ENCODE data around the gene HPCAL4.
A peak's percentile ranks its signal among the peaks of the same experiment; 100 is the strongest.

HPCAL4 gene

DNA sequence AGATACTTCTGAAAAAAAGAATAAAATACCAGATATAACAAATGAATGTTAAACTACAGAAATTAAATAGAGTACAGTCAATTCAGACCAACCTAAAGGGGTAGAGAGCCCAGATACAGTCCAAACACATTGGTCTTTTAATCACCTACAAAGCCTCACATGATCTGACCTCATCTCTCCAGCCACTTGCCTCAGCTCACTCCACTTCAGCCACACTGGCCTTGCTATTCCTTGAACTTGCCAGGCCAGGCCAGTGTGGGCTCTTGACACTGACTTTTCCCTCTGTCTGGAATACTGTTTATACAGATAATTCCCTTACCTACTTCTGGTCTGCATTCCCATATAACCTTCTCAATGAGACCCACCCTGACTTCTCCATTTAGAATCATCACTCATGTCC, 30.4 kb upstream of the HPCAL4 start:
- DNase-seq (ENCODE audit: extremely low spot score), result no peak

DNA sequence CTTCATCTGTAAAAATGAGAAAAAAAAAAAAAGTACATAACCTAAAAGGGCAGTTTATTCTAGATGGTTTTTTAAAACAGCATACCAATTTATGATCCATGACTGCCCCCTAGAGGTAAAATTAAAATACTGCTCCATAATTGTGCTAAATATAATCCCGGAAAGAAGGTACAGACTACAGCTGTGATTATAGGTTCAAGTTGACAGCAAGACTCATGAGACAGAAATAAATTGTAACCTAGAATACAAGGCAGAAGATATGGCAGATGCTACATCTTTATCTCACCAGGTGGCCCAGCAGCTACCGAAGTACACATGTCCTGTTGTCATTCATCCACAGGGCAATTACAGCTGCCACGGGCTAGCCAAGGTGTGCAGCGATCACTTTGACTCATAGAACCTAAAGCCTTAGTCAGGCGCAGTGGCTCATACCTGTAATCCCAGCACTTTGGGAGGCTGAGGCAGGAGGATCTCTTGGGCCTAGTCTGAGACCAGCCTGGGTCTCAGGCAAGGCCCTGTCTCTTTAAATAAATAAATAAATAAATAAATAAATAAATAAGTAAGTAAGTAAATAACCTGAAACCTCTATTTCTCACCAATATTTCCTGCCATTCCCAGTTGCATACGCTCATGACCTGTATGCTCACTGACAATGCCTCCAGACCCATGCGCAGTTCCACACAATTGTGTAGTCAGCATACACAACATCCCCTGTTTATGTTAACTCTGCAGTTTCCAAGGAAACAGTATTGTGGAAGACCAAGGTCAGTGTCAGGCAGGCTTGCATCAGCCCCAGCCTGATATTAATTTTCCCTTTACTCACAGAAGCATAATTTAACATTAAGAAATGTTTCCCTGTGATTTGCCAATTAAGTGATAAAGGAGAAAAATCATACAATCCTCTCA, 29.1 kb upstream of the HPCAL4 start:
- CTCF ChIA-PET, result interaction anchor here (0.7 to 2.2 kb wide), 24 partner anchors 9 to 622 kb away, joined by 3 to 12 read pairs (median 4); partner anchors contain the start of genes NT5C1A and PPIE

More for the DNA sequence above, 30.4 kb upstream of the HPCAL4 start:
- TF ChIP-seq, protein P1, sequence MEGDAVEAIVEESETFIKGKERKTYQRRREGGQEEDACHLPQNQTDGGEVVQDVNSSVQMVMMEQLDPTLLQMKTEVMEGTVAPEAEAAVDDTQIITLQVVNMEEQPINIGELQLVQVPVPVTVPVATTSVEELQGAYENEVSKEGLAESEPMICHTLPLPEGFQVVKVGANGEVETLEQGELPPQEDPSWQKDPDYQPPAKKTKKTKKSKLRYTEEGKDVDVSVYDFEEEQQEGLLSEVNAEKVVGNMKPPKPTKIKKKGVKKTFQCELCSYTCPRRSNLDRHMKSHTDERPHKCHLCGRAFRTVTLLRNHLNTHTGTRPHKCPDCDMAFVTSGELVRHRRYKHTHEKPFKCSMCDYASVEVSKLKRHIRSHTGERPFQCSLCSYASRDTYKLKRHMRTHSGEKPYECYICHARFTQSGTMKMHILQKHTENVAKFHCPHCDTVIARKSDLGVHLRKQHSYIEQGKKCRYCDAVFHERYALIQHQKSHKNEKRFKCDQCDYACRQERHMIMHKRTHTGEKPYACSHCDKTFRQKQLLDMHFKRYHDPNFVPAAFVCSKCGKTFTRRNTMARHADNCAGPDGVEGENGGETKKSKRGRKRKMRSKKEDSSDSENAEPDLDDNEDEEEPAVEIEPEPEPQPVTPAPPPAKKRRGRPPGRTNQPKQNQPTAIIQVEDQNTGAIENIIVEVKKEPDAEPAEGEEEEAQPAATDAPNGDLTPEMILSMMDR (IDR thresholded peaks at IDR 0.05; ENCODE audit: control extremely low read depth, extremely low read depth, low read depth, missing control alignments), result no peak
- CTCF ChIA-PET, result interaction anchor here (1.0 to 2.3 kb wide), 4 partner anchors 49 to 115 kb away, joined by 3 to 11 read pairs (median 7); partner anchors contain the start of gene NT5C1A
- POLR2A ChIA-PET, result no interaction called here

DNA sequence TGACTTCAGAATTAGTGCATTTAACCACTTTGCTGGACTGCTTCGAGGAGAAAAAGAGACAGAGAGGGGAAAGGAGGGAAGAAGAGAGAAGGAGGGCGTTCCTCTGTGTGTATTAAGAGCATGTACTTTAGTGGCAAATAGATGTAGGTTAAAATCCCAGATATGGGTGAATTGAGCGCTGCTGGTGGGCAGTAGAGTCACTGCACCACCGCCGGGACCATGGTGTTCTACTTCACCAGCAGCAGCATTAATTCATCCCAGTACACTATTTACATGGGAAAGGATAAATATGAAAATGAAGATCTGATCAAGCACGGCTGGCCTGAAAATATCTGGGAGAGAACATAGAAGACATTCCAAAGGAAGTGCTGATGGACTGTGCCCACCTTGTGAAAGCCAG, 26.6 kb upstream of the HPCAL4 start:
- ChIA-PET CTCF (interaction anchor here (1.0 to 5.6 kb wide), 6 partner anchors 13 to 112 kb away, joined by 4 to 32 read pairs (median 4); no protein-coding TSS in a partner anchor), POLR2A (no interaction called here)
- no peak for DNase-seq (ENCODE audit: extremely low spot score)
- TF ChIP-seq, protein P1 (IDR thresholded peaks at IDR 0.05; ENCODE audit: control extremely low read depth, extremely low read depth, low read depth, missing control alignments), result no peak

More for the DNA sequence above, 29.1 kb upstream of the HPCAL4 start:
- TF ChIP-seq, protein P1 (IDR thresholded peaks at IDR 0.05; ENCODE audit: control extremely low read depth, extremely low read depth, low read depth, missing control alignments), result peak; percentile 51
- POLR2A ChIA-PET, result interaction anchor here (0.6 kb wide), 1 partner anchor 23 kb away, joined by 3 read pairs; no protein-coding TSS in a partner anchor
- peak; percentile 47 for DNase-seq (ENCODE audit: extremely low spot score)

DNA sequence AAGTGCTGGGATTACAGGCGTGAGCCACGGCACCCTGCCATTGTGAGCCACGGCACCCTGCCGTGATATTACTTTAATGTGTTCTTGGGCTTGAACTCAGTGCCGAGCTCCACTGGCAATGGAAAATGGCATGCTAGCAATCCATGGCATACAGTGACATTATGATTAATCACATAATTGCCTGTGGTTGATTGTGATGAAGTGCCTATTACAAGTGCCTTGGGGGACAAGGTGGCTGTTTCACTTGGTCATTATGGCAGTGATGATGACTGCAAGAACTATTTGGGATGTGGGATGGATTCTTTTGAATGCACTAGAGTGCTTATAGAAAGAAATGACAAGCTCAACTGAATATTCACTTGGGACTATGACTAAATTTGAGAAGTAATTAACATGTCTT, 22.3 kb upstream of the HPCAL4 start:
- no peak for DNase-seq (ENCODE audit: extremely low spot score)
- TF ChIP-seq, protein P1 (IDR thresholded peaks at IDR 0.05; ENCODE audit: control extremely low read depth, extremely low read depth, low read depth, missing control alignments), result no peak
- ChIA-PET POLR2A (no interaction called here), CTCF (interaction anchor here (0.9 to 5.6 kb wide), 4 partner anchors 12 to 175 kb away, joined by 4 to 32 read pairs (median 6); partner anchors contain the start of gene NT5C1A)

DNA sequence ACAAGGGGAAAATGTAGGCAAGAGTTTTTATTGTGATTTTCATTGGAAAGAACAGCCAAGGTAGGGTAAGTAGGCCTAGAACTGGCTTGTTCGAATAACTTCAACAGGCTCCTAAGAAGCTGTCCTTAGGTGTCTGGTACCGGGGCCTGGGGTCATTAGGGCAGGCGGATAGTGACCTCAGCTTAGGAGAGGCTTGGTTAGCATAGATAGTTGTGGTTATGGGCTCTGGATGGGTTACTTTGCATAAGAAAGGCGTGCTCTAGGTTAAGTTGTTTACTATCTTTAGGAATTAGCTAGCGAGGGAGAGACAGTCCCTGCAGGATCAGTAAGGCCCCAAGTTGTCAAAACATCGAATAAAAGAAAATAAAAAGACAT, 20.7 kb upstream of the HPCAL4 start:
- no peak for DNase-seq (ENCODE audit: extremely low spot score)
- CTCF ChIA-PET, result interaction anchor here (1.2 to 3.6 kb wide), 7 partner anchors 8 to 133 kb away, joined by 3 to 15 read pairs (median 6); partner anchors contain the start of gene NT5C1A
- TF ChIP-seq, protein P1 (IDR thresholded peaks at IDR 0.05; ENCODE audit: control extremely low read depth, extremely low read depth, low read depth, missing control alignments), result no peak
- POLR2A ChIA-PET, result no interaction called here

DNA sequence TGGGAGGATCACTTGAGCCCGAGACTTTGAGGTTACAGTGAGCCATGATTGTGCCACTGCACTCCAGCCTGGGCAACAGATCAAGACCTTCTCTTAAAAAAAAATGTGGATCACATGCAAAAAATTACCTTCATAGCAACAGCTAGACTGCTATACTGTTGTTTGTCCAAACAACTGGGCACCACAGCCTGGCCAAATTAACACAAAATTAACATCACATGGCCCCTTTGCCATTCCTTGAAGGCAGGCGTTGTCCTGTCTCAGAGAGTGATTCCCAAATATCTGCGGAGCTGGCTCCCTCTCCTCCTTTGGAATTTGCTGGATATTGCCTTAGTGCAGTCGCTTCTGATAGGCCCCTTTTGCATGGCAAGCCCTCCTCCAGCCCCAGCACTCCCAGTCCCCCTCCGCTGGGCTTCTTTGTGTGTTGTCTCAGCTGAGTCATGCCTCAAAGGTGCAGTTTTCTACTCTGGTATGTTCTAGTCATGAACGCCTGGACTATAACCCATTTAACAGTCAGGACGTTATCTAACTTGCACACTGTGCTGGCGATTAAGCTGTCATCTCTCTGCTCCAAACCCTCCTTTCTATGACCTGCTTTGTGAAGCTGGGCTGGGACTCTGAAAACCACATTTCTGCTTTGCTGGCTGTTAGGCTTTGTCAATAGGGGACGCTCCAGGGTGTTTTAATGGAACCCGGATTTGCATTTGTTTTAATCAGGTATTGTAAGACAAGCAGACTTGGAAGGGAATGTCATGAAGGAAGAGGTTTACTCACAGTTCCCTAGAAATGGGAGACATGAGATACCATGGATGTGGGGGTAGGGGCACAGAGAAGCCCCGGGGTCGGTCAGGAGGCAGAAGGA, 20.1 kb upstream of the HPCAL4 start:
- TF ChIP-seq, protein P1 (IDR thresholded peaks at IDR 0.05; ENCODE audit: control extremely low read depth, extremely low read depth, low read depth, missing control alignments), result no peak
- ChIA-PET POLR2A (no interaction called here), CTCF (interaction anchor here (1.0 to 3.6 kb wide), 7 partner anchors 9 to 89 kb away, joined by 3 to 15 read pairs (median 6); partner anchors contain the start of gene NT5C1A)
- no peak for DNase-seq (ENCODE audit: extremely low spot score)
